H9 (cell line): ENCODE measurements around the gene GATAD2B. TPM values are rescaled to one million over a fixed set of nuclear protein-coding genes. Genes with fewer than 3 reads are reported as not detected.

Experiments
- DNase-seq: peaks from one replicate; pipeline ENCODE4 v3.0.0-alpha.2; 2017
- H2AFZ ChIP-seq: one replicate; pipeline ENCODE4 v1.6.1; 2013; ENCODE audit warnings: mild to moderate bottlenecking, low read length, control low read depth, moderate library complexity
- H2AK5ac ChIP-seq: 2 replicates; pipeline ENCODE4 v1.6.1; 2013; ENCODE audit warnings: low read length, control low read depth, mixed read lengths; ENCODE audit not compliant: insufficient read length
- H2BK120ac ChIP-seq: one replicate; pipeline ENCODE4 v1.6.1; 2013; ENCODE audit warnings: low read depth, mild to moderate bottlenecking, low read length, control low read depth, inconsistent platforms; ENCODE audit not compliant: poor library complexity, severe bottlenecking
- H2BK12ac ChIP-seq: 2 replicates; pipeline ENCODE4 v1.6.1; 2013; ENCODE audit warnings: low read length, control low read depth, mixed read lengths, low read depth; ENCODE audit not compliant: insufficient read length
- H2BK15ac ChIP-seq: 2 replicates; pipeline ENCODE4 v1.6.1; 2013; ENCODE audit warnings: low read depth, low read length, control low read depth
- H2BK20ac ChIP-seq: one replicate; pipeline ENCODE4 v1.6.1; 2013; ENCODE audit warnings: low read depth, mild to moderate bottlenecking, low read length, control low read depth, inconsistent platforms; ENCODE audit not compliant: poor library complexity, severe bottlenecking
- H2BK5ac ChIP-seq: 2 replicates; pipeline ENCODE4 v1.6.1; 2013; ENCODE audit warnings: low read length, control low read depth, mixed read lengths; ENCODE audit not compliant: insufficient read length
- H3K14ac ChIP-seq: 2 replicates; pipeline ENCODE4 v1.6.1; 2013; ENCODE audit warnings: low read length, control low read depth; ENCODE audit not compliant: insufficient read depth
- H3K18ac ChIP-seq: 2 replicates; pipeline ENCODE4 v1.6.1; 2013; ENCODE audit warnings: low read depth, mild to moderate bottlenecking, mixed read lengths, low read length, control low read depth; ENCODE audit not compliant: insufficient read length
- H3K23ac ChIP-seq: 2 replicates; pipeline ENCODE4 v1.6.1; 2013; ENCODE audit warnings: low read length, control low read depth, mixed read lengths, low read depth; ENCODE audit not compliant: insufficient read length
- H3K23me2 ChIP-seq: 2 replicates; pipeline ENCODE4 v1.6.1; 2013; ENCODE audit warnings: low read depth, mild to moderate bottlenecking, mixed read lengths, low read length, control low read depth; ENCODE audit not compliant: insufficient read length, poor library complexity, severe bottlenecking
- H3K27ac ChIP-seq: 2 replicates; pipeline ENCODE4 v1.5.1; 2013; ENCODE audit warnings: low read length, control low read depth, mixed read lengths, low read depth; ENCODE audit not compliant: insufficient read length
- H3K27me3 ChIP-seq: 2 replicates; pipeline ENCODE4 v1.6.1; 2013; ENCODE audit warnings: low read length, control low read depth, inconsistent platforms; ENCODE audit not compliant: insufficient read depth
- H3K4ac ChIP-seq: 2 replicates; pipeline ENCODE4 v1.6.1; 2013; ENCODE audit warnings: low read depth, mild to moderate bottlenecking, control low read depth, inconsistent platforms, low read length, moderate library complexity
- H3K4me1 ChIP-seq: 2 replicates; pipeline ENCODE4 v1.6.1; 2013; ENCODE audit warnings: low read length, control low read depth, inconsistent platforms; ENCODE audit not compliant: insufficient read depth
- H3K4me2 ChIP-seq: 2 replicates; pipeline ENCODE4 v1.6.1; 2013; ENCODE audit warnings: low read length, control low read depth, mixed read lengths; ENCODE audit not compliant: insufficient read length, insufficient read depth
- H3K56ac ChIP-seq: 2 replicates; pipeline ENCODE4 v1.6.1; 2013; ENCODE audit warnings: low read depth, mild to moderate bottlenecking, mixed read lengths, low read length, control low read depth; ENCODE audit not compliant: insufficient read length
- H3K79me1 ChIP-seq: 2 replicates; pipeline ENCODE4 v1.6.1; 2013; ENCODE audit warnings: low read depth, mild to moderate bottlenecking, moderate library complexity, low read length, control low read depth, inconsistent platforms; ENCODE audit not compliant: insufficient read depth, poor library complexity, severe bottlenecking
- H3K79me2 ChIP-seq: 2 replicates; pipeline ENCODE4 v1.6.1; 2013; ENCODE audit warnings: low read length, control low read depth, inconsistent platforms; ENCODE audit not compliant: insufficient read depth
- H3K9ac ChIP-seq: 2 replicates; pipeline ENCODE4 v1.6.1; 2013; ENCODE audit warnings: low read length, control low read depth, mixed read lengths; ENCODE audit not compliant: insufficient read length; ENCODE audit errors: extremely low read depth
- H3K9me3 ChIP-seq: one replicate; pipeline ENCODE4 v1.6.1; 2013; ENCODE audit warnings: low read depth, low read length, inconsistent platforms; ENCODE audit not compliant: control insufficient read depth
- H3T11ph ChIP-seq: one replicate; pipeline ENCODE4 v1.6.1; 2013; ENCODE audit warnings: mild to moderate bottlenecking, low read length, control low read depth, inconsistent platforms
- H4K20me1 ChIP-seq: one replicate; pipeline ENCODE4 v1.6.1; 2013; ENCODE audit not compliant: control insufficient read depth, insufficient read length, insufficient read depth
- H4K5ac ChIP-seq: 2 replicates; pipeline ENCODE4 v1.6.1; 2013; ENCODE audit warnings: low read depth, mild to moderate bottlenecking, mixed read lengths, low read length, control low read depth; ENCODE audit not compliant: insufficient read length
- H4K8ac ChIP-seq: replicated peaks from 2 replicates; pipeline ENCODE4 v1.6.1; 2013; ENCODE audit warnings: low read length, control low read depth, mixed read lengths, low read depth; ENCODE audit not compliant: insufficient read length
- H4K91ac ChIP-seq: 2 replicates; pipeline ENCODE4 v1.6.1; 2013; ENCODE audit warnings: low read depth, mild to moderate bottlenecking, moderate library complexity, mixed read lengths, low read length, control low read depth; ENCODE audit not compliant: insufficient read length
- H3K27ac Mint-ChIP-seq, 3 experiments: 2 replicates in 2 of 3; 3 replicates in 1 of 3; pipeline ENCODE4 v1.8.0; 2020 to 2021; ENCODE audit warnings: mixed read lengths in 3 of 3, mild to moderate bottlenecking in 1 of 3, moderate library complexity in 1 of 3
- H3K27me3 Mint-ChIP-seq: 2 replicates; pipeline ENCODE4 v1.8.0; 2021; ENCODE audit warnings: low read depth, mild to moderate bottlenecking, moderate library complexity, mixed read lengths
- H3K36me3 Mint-ChIP-seq, 3 experiments: 2 replicates in 2 of 3; 3 replicates in 1 of 3; pipeline ENCODE4 v1.8.0; 2020 to 2021; ENCODE audit warnings: low read depth in 3 of 3, mixed read lengths in 3 of 3; ENCODE audit not compliant: insufficient read depth in 1 of 3
- H3K4me1 Mint-ChIP-seq, 2 experiments: 2 replicates each; pipeline ENCODE4 v1.8.0; 2020; ENCODE audit warnings: mixed read lengths in 2 of 2
- H3K4me3 Mint-ChIP-seq, 2 experiments: 2 replicates in 1 of 2; 3 replicates in 1 of 2; pipeline ENCODE4 v1.8.0; 2020 to 2021; ENCODE audit warnings: mild to moderate bottlenecking in 2 of 2, mixed read lengths in 2 of 2, moderate library complexity in 1 of 2
- H3K9me3 Mint-ChIP-seq, 2 experiments: 2 replicates in 1 of 2; 3 replicates in 1 of 2; pipeline ENCODE4 v1.8.0; 2020; ENCODE audit warnings: mild to moderate bottlenecking in 2 of 2, mixed read lengths in 2 of 2, moderate library complexity in 1 of 2
- CTCF ChIP-seq: fragments of 200-600 bp; sonication (generic); conservative IDR thresholded peaks from 3 replicates; pipeline ENCODE4 v1.8.0; 2021; ENCODE audit warnings: antibody characterized with exemption, mild to moderate bottlenecking
- WGBS: extraction: QIAGEN DNeasy Blood & Tissue Kit; methylation state at CpG from one replicate; pipeline ENCODE4 v1.1.7; 2013; ENCODE audit warnings: missing lambda C conversion rate, low lambda C conversion rate, mixed read lengths; ENCODE audit not compliant: insufficient read length; ENCODE audit errors: extremely low coverage; 5-methylcytosine and 5-hydroxymethylcytosine counted together
- total RNA-seq: library from RNA; stranded (reverse); gene quantifications from 2 replicates; pipeline ENCODE4 v1.2.1, GENCODE V29; 2021

Gene GATAD2B
- total RNA-seq, 1 experiment from 2014 or later = 44.1 TPM

GRCh38 chr1:153934746-153935145 is 12.0 kb upstream of the GATAD2B start:
- H3K36me3 Mint-ChIP-seq = peaks cover 46 to 84% (median 77%) of the 10 kb centered on the region in 3 experiments
- H3K4me2 ChIP-seq = no peak overlapping the region

More at GRCh38 chr1:153934746-153935145, 12.0 kb upstream of the GATAD2B start:
- Mint-ChIP-seq H3K4me3 (no peak overlapping the region; a peak in 1 of 5 replicates), H3K27ac (no peak overlapping the region), H3K4me1 (no peaks in the 10 kb centered on the region), H3K9me3 (no peaks in the 10 kb centered on the region), H3K27me3 (no peaks in the 10 kb centered on the region)
- H3K23ac ChIP-seq = no peak overlapping the region
- no peaks in the 10 kb centered on the region for H3K9me3 ChIP-seq
- H2BK15ac ChIP-seq = no peak overlapping the region
- no peaks in the 10 kb centered on the region for H3K4me1 ChIP-seq
- no peak overlapping the region for H2BK12ac ChIP-seq
- no peak overlapping the region for H4K8ac ChIP-seq
- H4K5ac ChIP-seq = no peak overlapping the region
- no peaks in the 10 kb centered on the region for H3K79me2 ChIP-seq
- peaks cover 3% of the 10 kb centered on the region for H4K20me1 ChIP-seq
- H3K18ac ChIP-seq = no peak overlapping the region
- no peak for TF ChIP-seq CTCF
- H3K56ac ChIP-seq = no peak overlapping the region
- no peaks in the 10 kb centered on the region for H3K79me1 ChIP-seq
- H3K27ac ChIP-seq = no peak overlapping the region
- H2AK5ac ChIP-seq = no peak overlapping the region
- no peak overlapping the region for H2BK20ac ChIP-seq
- H2BK120ac ChIP-seq = no peak overlapping the region
- H3K9ac ChIP-seq = no peak overlapping the region
- DNase-seq = no peak
- no peak overlapping the region for H3T11ph ChIP-seq
- H3K27me3 ChIP-seq = no peaks in the 10 kb centered on the region
- H3K23me2 ChIP-seq = no peaks in the 10 kb centered on the region
- no peak overlapping the region for H3K4ac ChIP-seq
- no peak overlapping the region for H2AFZ ChIP-seq
- no peak overlapping the region for H2BK5ac ChIP-seq
- H3K14ac ChIP-seq = no peak overlapping the region
- no peak overlapping the region for H4K91ac ChIP-seq
- no CpG with 5 or more reads among the region's 9 CpGs for WGBS
